ENCODE results near the gene TCHH.

The TCHH gene

DNA sequence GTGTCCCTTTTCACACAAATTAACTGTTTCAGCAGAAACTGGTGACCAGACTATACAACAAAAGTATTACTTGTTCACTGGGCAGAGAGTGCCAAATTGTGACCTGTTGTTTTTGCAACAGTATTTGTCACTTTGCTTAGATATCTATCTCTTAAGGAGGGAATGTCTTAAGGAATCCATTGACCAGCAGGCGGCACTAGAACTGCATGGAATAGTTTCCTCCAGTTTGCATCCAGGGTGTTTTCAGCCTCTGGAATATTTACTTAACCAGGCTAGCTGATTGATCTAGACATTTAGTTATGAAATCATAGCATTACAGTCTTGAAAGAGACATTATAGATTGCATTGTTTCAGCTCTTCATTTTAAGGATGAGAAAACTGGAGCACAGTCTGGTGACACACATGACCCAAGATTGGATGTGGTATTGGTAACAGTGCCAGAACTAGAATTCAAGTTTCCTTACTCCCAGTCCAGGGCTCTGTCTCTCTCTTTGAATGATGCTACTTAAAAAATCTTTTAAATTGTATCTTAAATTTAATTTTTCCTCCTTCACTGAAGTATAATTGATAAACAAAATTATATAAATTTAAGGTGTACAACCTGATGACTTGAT is 26.8 kb upstream of the TCHH start:
- ChIA-PET CTCF (interaction anchor here (0.6 to 2.9 kb wide), 15 partner anchors 7 to 511 kb away, joined by 3 to 21 read pairs (median 5); no protein-coding TSS in a partner anchor), POLR2A (no interaction called here)
- peak; percentile 13 for DNase-seq (ENCODE audit: extremely low spot score)
- TF ChIP-seq, protein P1, sequence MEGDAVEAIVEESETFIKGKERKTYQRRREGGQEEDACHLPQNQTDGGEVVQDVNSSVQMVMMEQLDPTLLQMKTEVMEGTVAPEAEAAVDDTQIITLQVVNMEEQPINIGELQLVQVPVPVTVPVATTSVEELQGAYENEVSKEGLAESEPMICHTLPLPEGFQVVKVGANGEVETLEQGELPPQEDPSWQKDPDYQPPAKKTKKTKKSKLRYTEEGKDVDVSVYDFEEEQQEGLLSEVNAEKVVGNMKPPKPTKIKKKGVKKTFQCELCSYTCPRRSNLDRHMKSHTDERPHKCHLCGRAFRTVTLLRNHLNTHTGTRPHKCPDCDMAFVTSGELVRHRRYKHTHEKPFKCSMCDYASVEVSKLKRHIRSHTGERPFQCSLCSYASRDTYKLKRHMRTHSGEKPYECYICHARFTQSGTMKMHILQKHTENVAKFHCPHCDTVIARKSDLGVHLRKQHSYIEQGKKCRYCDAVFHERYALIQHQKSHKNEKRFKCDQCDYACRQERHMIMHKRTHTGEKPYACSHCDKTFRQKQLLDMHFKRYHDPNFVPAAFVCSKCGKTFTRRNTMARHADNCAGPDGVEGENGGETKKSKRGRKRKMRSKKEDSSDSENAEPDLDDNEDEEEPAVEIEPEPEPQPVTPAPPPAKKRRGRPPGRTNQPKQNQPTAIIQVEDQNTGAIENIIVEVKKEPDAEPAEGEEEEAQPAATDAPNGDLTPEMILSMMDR (IDR thresholded peaks at IDR 0.05; ENCODE audit: control extremely low read depth, extremely low read depth, low read depth, missing control alignments): peak; percentile 42

DNA sequence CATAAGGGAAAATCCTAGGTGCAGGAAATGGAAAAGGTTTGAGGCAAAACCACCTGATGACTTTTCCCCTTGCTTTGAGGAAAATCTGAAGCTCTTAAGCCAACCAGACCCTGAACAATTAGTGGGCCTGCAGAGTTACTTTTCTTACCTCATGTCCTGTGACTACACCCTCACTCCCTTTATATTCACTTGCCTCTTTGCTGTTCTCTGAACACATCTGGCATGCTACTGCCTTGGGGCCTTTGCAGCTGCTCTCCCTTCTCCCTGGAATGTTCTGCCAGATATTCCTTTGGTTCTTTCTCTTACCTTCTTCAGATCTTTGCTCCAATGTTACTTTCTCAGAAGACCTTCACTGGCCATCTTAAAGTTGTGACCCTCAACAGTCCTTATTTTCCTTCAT is 22.0 kb upstream of the TCHH start:
- TF ChIP-seq, protein P1 (IDR thresholded peaks at IDR 0.05; ENCODE audit: control extremely low read depth, extremely low read depth, low read depth, missing control alignments): no peak
- no peak for DNase-seq (ENCODE audit: extremely low spot score)
- CTCF ChIA-PET: interaction anchor here (1.1 to 2.8 kb wide), 2 partner anchors 12 to 49 kb away, joined by 3 to 15 read pairs; no protein-coding TSS in a partner anchor
- POLR2A ChIA-PET: no interaction called here

DNA sequence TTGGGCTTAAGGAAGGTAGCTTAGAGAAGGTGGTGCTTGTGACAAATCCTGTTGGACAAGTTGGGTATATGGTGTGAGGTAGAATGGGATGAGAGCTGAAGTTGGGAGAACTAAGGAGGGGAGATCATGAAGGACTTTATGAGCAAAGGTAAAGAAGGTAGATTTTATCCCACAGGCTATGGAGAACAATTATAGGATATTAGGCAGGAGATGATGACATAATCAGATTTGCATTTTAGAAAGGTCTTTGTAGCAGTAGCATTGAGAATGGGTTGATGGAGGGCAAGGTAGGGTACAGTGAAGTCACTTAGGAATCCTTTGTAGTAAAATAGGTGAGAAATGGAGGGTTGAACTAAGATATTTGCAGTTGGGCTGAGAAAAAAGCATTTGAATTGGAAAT is 14.9 kb upstream of the TCHH start:
- no peak for DNase-seq (ENCODE audit: extremely low spot score)
- TF ChIP-seq, protein P1 (IDR thresholded peaks at IDR 0.05; ENCODE audit: control extremely low read depth, extremely low read depth, low read depth, missing control alignments): no peak
- ChIA-PET CTCF (no interaction called here), POLR2A (no interaction called here)

DNA sequence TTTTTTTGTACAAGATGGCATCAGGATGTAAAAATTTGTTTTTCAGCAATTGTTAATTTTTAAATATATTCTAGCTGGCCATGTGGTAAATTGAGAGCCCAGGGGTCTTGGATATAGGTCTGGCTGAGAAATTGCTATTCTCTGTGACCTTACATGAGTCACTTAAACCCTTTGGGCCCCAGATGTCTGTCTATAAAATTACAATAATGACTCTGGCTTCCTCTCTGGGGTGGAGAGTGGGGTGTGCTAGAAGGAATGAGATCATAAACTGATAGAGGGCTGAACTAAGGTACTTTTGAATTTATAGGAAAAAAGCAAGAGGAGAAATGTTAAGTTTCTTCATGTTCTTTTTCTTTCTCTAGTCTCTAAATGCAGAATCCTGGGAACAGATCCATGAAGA is 12.4 kb upstream of the TCHH start:
- no peak for DNase-seq (ENCODE audit: extremely low spot score)
- TF ChIP-seq, protein P1 (IDR thresholded peaks at IDR 0.05; ENCODE audit: control extremely low read depth, extremely low read depth, low read depth, missing control alignments): no peak
- POLR2A ChIA-PET: no interaction called here
- CTCF ChIA-PET: no interaction called here

DNA sequence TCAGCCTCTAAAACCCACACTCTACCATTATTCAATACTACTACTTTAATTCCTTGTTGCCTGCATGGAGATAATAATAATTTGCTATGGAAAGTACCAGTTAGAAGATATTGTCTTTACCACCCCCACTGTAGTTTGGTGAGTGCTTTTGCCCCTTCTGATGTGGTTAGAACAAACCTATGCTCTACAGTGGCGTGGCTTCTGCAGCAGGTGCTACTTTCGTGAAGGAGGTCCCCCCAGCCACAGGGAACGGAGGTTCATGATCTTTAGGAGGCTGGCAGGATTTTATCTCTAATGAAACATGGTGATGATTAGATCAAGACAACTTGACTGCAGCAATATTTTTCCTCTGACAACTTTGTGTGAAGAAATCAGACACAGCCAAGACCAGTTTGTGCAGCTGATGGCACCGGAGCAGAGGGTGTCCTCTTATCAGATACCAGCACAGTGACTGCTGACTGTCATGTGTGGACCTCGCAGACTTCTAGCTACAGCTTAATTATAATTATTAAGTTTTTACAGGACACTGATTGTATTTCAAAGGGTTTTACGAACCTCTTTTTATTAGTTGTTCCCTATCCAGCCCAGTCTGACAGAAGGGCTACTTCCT is 10.7 kb upstream of the TCHH start:
- ChIA-PET POLR2A (no interaction called here), CTCF (no interaction called here)
- DNase-seq (ENCODE audit: extremely low spot score): no peak
- TF ChIP-seq, protein P1 (IDR thresholded peaks at IDR 0.05; ENCODE audit: control extremely low read depth, extremely low read depth, low read depth, missing control alignments): no peak

DNA sequence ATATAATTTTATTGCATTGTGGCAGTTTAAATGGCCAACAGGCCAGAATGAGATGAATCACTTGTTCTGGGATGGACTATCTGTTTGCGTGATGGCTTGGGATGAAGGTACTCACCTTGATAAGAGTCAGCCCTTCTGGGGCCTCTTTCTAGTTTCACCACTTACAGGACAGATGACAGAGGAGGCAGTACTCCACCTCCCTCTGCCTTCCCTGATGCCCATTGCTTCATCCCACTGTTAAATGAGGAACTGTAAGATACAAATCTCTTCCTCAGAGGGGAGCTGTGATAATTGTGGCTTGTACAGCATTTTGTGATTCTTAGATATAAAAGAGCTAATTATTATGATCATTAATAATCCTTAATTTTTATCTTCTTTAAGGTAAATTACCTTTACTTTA is 3.7 kb upstream of the TCHH start:
- TF ChIP-seq, protein P1 (IDR thresholded peaks at IDR 0.05; ENCODE audit: control extremely low read depth, extremely low read depth, low read depth, missing control alignments): no peak
- ChIA-PET POLR2A (no interaction called here), CTCF (interaction anchor here (1.4 to 2.4 kb wide), 3 partner anchors 13 to 340 kb away, joined by 3 to 6 read pairs (median 5); no protein-coding TSS in a partner anchor)
- no peak for DNase-seq (ENCODE audit: extremely low spot score)

All from GM10248 (cell line).